GM18526 (cell line): ENCODE results near the gene HOXC5.
A peak's percentile ranks its signal among the peaks of the same experiment; 100 is the strongest.

Experiments used
- POLR2A ChIP-seq: IDR thresholded peaks from 3 replicates; pipeline ENCODE4 v1.6.1; 2011; ENCODE audit not compliant: insufficient read length; ENCODE audit errors: extremely low read depth

Gene HOXC5

GRCh38 chr12:54010053-54010971 is 22.5 kb upstream of the HOXC5 start:
- TF ChIP-seq POLR2A: no peak

GRCh38 chr12:54010972-54011664 is 21.7 kb upstream of the HOXC5 start:
- TF ChIP-seq POLR2A: no peak

DNA sequence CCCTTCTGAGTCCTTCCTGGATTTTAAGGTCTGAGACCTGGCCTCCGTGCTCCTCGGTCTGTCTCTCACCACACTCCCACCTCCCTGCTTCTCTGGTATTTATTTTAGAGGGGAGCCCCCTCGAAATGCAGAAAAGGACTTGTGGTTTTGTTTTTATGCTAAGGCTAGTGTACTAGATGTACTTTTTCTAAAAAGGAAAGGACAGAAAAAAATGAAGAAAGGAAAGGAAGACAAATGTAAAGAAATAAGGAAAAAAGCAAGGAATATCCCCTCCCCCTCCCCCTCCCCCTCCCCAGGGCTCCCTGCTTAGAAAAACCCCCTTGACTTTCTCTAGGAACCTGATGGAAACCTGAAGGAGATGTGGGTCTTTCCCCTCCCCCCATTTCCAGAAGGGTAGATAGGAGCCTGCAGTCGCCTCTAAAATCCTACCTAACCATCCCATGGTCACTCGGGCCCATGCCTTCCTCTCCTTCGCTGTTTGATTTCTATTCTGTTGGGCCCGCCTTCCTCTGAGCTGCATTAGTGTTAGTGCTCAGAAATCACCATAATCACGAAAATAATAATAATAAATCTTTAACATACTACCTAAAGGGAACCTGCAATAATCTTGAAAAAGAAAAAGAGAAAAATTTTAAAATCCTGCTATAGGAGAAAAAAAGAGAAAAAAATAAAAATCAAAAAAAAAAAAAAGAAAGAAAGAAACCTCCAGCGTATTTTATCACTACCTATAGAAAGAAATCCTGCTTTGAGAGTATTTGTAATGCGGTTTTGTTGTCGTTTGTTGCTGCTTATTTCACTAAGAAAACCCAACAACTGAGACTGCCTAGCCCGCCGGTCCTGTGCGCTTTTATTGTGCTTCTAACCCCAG is 21.0 kb upstream of the HOXC5 start:
- no peak for TF ChIP-seq POLR2A

GRCh38 chr12:54012631-54013409 is 20.0 kb upstream of the HOXC5 start:
- TF ChIP-seq POLR2A: no peak

DNA sequence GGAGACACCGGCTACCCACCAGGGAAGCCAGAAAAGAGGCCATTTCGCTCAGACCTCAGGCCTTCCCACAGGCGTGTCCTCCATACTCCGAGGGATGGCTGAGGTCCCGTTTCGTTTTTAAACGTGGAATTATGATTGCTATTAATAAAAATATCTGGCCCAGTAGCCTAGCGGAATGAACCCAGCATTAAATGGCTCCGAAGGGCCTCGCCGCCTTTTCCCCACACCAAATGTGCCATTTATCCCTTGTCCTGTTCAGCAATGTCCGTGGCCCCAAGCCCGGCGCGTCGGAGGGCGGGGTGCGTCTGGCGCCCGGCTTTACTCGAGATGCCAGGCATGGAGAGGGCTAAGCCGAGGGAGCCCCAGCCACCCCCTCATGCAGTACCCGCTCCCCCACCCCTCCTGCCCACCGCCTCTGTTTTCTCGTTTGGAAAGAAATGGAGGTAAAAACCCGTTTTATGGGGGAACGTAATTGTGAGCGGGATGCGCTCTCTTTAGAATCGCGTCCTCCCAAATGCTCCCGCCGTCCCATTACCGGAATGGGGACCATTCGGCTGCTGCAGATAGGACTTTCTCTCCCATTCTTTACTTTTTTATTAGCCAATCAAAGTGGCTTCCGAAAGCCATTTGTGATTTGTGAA is 18.4 kb upstream of the HOXC5 start:
- no peak for TF ChIP-seq POLR2A

DNA sequence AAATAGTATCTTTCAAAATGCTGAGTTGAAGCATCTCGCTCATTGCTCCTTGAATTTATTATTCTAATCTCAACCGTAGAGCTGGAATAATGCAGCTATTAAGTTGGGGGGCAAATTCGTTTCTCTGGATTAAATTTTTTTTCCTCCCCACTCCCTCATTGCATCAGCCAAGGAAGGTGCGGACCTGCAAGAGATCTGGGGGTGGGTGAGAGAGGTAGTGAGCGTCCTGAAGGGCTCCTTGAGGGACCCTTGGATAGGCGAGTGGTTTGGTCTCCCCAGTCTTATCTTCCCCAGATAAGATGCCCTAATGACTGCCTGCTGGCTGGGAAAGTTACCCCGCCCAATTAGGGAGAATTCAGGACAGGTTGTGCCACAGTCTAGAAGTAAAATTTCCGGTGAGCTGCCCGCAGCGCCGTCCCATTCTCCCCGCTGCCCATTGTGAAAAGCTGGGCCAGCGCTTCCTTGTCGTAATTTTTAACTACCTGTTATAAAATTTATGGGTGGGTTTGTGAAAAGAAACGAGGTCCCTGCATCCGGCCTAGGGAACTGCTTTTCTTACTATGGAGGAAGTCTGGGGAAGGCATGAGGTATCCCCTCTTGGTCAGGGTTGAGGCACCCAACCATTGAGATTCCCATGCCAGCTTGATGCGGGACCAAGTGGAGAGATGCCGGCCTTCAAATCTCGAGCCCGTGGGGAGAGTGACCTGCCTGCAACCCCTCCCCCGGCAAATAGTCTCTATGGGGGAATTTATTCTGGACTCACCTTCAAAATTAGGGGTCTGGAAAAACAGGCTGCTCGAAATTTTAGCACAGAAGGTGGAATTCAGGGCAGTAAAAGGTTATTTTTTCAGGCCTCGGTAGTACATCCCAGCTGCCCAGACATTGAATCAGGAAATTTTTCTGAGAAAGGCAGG is 17.6 kb upstream of the HOXC5 start:
- TF ChIP-seq POLR2A: no peak

DNA sequence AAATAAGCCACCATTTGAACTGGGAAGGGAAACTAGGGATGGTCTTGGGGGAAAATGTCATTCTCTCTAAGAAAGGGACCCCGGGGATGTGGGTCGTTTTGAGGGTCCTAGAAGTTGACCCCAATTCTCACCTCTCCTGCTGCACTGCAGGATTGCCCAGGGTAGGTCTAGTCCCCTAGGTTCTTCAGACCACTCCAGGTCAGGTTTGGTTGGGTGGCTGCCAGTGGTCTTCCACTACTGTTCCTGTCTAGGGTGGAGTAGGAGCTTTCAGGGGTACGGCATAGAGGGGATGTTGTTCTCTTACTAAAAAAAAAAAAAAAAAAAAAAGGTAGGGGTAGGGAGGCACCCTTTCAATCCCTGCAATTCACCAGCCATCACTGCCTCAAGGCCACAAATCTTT is 16.8 kb upstream of the HOXC5 start:
- no peak for TF ChIP-seq POLR2A

GRCh38 chr12:54016478-54016964 is 16.3 kb upstream of the HOXC5 start:
- TF ChIP-seq POLR2A: no peak

DNA sequence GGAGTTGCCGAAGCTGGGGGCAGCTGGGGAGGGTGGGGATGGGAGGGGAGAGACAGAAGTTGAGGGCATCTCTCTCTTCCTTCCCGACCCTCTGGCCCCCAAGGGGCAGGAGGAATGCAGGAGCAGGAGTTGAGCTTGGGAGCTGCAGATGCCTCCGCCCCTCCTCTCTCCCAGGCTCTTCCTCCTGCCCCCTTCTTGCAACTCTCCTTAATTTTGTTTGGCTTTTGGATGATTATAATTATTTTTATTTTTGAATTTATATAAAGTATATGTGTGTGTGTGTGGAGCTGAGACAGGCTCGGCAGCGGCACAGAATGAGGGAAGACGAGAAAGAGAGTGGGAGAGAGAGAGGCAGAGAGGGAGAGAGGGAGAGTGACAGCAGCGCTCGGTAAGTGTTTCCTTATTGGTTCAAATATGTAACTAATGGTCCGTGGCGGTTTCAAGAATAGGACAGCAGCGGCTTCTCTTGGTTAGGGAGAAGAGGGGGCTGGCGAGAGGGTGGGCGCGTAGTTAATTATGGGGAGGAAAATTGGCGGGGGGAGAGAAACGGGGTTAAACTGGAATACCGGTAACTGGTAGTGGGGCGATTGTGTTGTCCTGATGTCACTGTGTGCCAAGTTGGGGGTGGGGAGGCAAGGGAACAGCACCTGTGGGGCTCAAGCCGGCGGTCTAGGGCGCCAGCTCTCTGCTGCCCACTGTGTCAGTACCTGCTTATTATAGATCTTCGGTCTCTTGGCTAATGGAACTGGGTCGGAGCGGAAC is 15.6 kb upstream of the HOXC5 start:
- TF ChIP-seq POLR2A: no peak

DNA sequence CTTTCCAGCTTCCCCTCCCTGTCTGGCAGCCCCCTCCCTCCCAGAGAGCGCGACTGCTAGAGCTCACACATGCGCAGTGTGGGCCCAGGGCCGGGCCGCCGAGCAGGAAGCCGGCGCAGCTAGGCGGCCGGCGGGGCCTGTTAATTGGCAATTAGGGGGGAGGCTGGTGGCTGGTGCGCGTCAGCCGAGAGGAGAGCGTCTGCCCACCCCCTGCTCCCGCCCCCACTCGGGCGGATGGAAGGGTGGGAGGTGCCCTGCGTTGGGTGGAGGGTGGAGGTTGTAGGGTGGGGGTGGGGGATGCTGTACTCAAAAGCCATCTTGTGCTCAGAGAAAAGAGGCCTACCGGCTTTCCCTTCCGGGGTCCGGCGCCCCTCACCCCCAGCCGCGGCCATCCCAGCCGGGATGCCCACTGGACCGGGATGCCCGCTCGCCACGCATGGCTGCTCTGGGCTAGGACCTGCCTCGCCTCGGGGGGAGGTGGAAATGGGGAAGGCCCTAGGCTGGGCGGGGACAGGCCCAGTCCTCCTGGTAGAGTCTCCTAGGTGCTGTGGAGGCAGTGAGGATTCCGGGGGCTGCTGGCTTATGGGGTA is 14.9 kb upstream of the HOXC5 start:
- TF ChIP-seq POLR2A: peak; percentile 50

- no peak for TF ChIP-seq POLR2A
These were observed 14.3 kb upstream of the HOXC5 start for GRCh38 chr12:54018468-54018984.
